Tongue (tissue), 2 donors: Measurements from ENCODE around the gene ZNF544. TPM values are rescaled to one million over a fixed set of nuclear protein-coding genes. Genes with fewer than 3 reads are reported as not detected.

Source experiments
- DNase-seq: peaks from one replicate; pipeline ENCODE4 v3.0.0-alpha.2; 2015
- total RNA-seq: library from RNA; depleted of rRNA; stranded (reverse); fragments of >200 nt; gene quantifications from one replicate; pipeline ENCODE4 v1.2.3, GENCODE V29; 2014

ZNF544 gene
- total RNA-seq, 1 donor from 2014 or later = 34.2 TPM

DNA sequence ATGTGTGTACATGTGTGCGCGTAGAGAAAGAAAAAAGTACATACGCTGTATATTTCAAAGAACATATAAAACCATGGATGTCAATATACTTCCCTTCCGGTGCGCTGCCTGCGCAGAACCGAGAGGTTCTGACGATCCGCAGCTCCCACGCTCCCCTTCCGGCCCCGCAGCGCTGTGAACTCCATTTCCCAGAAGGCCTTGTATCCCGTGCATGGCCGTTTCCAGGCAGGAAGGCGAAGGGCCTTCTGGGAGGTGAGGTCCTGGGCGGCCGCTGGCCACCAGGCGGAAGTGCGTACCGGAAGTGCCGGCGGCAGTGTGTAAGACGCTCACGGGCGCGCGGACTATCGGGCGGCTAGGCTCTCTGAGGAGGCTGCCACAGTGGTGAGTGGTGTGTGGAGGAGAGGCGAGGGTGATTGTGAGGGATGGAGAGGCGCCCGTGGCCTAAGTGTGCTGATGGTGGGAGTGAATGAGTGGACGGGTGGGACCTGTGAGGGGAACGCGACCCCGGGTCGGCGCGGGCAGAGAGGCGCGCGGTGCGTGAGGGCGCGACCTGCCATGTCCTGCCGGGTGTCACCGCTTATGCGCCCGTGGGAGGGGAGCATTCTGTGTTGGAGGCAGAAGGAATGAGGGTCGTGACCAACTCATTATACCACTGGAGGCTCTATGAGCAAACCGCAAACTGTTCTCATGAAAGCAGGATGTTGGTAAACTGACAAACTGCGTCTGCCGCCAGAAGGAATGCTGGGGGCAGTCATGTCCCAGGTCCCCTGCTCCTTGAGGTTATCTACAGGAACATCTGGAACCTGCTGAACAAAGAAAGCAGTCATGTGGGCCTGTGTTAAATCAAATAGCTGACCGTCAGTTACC, 76.6 kb downstream of the ZNF544 start, which contains the start of gene ERVK3-1:
ERVK3-1 (plus strand) TSS at position 313 of the 867 bp plus-strand sequence. CDS start 6,792 bp downstream, outside the sequence.
- peak; percentile 98 for DNase-seq

DNA sequence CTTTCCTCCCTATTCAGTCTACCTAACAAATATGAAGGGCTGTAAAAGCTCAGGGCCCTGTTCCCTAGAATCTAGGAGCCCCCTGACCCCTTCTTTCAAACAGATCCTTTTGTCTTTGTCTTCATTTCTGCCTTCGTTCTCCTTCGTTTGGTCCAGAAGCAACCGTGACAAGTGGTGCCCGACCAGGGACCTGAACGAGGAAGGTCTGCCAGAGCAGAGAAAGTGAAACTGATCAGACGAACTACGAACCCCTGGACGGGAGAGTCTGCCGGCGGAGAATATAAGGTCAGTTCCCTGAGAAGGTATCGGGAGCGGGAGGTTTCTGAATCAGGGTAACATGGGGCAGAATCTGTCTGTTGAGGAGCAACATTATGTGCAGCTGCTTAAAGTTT, 77.2 kb downstream of the ZNF544 start:
- DNase-seq = no peak

- no peak for DNase-seq
Measured at GRCh38 chr19:58307736-58308135, 79.0 kb downstream of the ZNF544 start.

- DNase-seq = peak; percentile 34
Measured at GRCh38 chr19:58310685-58311084, 82.0 kb downstream of the ZNF544 start.

DNA sequence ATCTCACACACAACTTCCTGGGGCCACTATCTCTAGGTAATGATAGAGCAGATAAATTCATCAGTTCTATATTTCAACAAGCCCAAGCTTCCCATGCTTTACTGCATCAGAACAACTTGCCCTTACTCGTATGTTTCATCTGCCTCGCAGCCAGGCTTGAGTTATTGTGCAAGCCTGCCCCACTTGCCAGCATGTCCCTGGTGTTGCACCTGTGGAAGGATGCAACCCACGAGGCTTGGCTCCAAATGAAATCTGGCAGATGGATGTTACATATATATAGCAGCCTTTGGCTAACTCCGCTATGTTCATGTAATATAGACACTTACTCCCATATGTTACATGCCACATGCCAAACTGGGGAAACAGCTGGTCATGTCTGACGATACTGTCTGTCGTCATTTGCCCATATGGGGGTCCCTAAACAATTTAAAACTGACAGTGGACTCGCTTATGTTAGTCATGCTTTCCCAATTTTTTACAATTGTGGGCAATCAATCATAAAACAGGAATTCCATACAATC, 82.7 kb downstream of the ZNF544 start:
- DNase-seq = no peak

Other genes with a start within 250 kb of the ZNF544 start
- 28.5 TPM for gene ZNF606, start 226.1 kb upstream of the ZNF544 start, total RNA-seq
- not detected for gene ZSCAN1, start 194.9 kb upstream of the ZNF544 start, total RNA-seq
- 11.3 TPM for gene ZNF135, start 169.6 kb upstream of the ZNF544 start, total RNA-seq
- 100 TPM for gene ZSCAN18, start 130.7 kb upstream of the ZNF544 start, total RNA-seq
- gene ZNF329, start 78.1 kb upstream of the ZNF544 start, total RNA-seq = 20.9 TPM
- gene ZNF274, start 45.9 kb upstream of the ZNF544 start, total RNA-seq = 16.5 TPM
- gene ZNF8, start 50.0 kb downstream of the ZNF544 start, total RNA-seq = 9.5 TPM
- 37.8 TPM for gene ERVK3-1, start 76.5 kb downstream of the ZNF544 start, total RNA-seq
- 2.5 TPM for gene ZSCAN22, start 98.1 kb downstream of the ZNF544 start, total RNA-seq
- gene A1BG, start 124.6 kb downstream of the ZNF544 start, total RNA-seq = 5.7 TPM
- gene ZNF497, start 133.8 kb downstream of the ZNF544 start, total RNA-seq = 4.9 TPM
- gene ZNF837, start 152.1 kb downstream of the ZNF544 start, total RNA-seq = 1.5 TPM
- gene RPS5, start 158.4 kb downstream of the ZNF544 start, total RNA-seq = 1,593 TPM
- not detected for gene RNF225, start 166.7 kb downstream of the ZNF544 start, total RNA-seq
- 11.0 TPM for gene ZNF584, start 179.7 kb downstream of the ZNF544 start, total RNA-seq
- gene ZNF132, start 211.2 kb downstream of the ZNF544 start, total RNA-seq = 7.0 TPM
- gene ZNF324B, start 222.7 kb downstream of the ZNF544 start, total RNA-seq = 5.9 TPM
- gene ZNF324, start 238.2 kb downstream of the ZNF544 start, total RNA-seq = 16.5 TPM
- gene ZNF446, start 247.4 kb downstream of the ZNF544 start, total RNA-seq = 8.9 TPM